Measurements from ENCODE around the gene MNS1. TPM values are rescaled to one million over a fixed set of nuclear protein-coding genes. Genes with fewer than 3 reads are reported as not detected.
"Not testable (repeated sequence)": the region's sequence is repeated elsewhere in the genome, so short reads cannot be mapped to it uniquely, and the experiment has no call there.

MNS1 gene
- total and polyA plus RNA-seq, 9 donors: 1.8 to 11.0 (median 3.4) TPM

DNA sequence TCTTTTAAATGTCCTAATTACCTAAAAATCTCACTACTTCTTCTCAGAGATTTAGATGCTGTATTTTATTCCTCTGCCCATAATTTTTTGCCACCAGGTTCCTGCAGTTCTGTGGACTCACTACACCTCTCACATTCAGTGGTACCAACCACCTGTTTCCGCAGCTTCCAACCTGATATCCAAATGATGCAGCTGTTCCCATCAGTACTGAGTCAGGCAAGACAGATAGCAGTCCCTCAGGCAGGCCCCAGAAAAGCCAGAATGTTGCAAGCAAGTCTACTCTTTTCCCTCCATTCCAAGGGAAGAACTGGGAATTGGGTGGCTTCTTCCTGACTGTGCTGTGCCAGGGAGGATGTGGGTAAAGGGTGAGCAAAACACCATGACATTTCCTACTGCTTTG lies 39.0 kb downstream of the MNS1 start:
- H3K9me3 ChIP-seq: no peaks in the 10 kb centered on the region
- DNase-seq: no peak
- no peaks in the 10 kb centered on the region for H3K27me3 ChIP-seq
- H3K4me3 ChIP-seq: no peak overlapping the region
- 97 to 100% (median 100%) methylated on average over 1 of the region's 1 CpG for WGBS, 3 donors
- TF ChIP-seq, protein P1, sequence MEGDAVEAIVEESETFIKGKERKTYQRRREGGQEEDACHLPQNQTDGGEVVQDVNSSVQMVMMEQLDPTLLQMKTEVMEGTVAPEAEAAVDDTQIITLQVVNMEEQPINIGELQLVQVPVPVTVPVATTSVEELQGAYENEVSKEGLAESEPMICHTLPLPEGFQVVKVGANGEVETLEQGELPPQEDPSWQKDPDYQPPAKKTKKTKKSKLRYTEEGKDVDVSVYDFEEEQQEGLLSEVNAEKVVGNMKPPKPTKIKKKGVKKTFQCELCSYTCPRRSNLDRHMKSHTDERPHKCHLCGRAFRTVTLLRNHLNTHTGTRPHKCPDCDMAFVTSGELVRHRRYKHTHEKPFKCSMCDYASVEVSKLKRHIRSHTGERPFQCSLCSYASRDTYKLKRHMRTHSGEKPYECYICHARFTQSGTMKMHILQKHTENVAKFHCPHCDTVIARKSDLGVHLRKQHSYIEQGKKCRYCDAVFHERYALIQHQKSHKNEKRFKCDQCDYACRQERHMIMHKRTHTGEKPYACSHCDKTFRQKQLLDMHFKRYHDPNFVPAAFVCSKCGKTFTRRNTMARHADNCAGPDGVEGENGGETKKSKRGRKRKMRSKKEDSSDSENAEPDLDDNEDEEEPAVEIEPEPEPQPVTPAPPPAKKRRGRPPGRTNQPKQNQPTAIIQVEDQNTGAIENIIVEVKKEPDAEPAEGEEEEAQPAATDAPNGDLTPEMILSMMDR (IDR thresholded peaks at IDR 0.05): no peak
- TF ChIP-seq POLR2A (IDR thresholded peaks at IDR 0.05): no peak
- no peak for TF ChIP-seq EP300 (IDR thresholded peaks at IDR 0.05)
- no peaks in the 10 kb centered on the region for H3K4me1 ChIP-seq (ENCODE audit: insufficient read depth)
- intact Hi-C loops (cut with DNase I): no loop called here
- no peaks in the 10 kb centered on the region for H3K36me3 ChIP-seq
- no peak overlapping the region for H3K27ac ChIP-seq

DNA sequence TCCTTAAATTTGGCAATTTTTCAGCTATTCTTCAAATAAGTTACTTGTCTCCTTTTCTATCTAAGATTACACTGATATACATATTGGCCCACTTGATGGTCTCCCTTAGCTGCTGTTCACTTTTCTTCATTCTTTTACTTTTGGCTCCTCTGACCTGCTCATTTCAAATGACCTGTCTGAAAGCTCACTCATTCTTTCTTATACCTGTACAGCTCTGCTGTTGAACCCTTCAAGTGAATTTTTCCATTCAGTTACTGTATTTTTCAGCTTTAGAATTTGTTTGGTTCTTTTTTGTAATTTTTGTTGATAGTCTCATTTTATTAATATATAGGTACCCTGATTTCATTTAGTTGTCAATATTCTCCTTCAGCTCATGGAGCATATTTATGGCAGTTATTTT lies 39.7 kb downstream of the MNS1 start:
- H3K4me1 ChIP-seq (ENCODE audit: insufficient read depth): no peaks in the 10 kb centered on the region
- no peak for DNase-seq
- H3K4me3 ChIP-seq: no peak overlapping the region
- no peaks in the 10 kb centered on the region for H3K36me3 ChIP-seq
- H3K27ac ChIP-seq: no peak overlapping the region
- no peaks in the 10 kb centered on the region for H3K27me3 ChIP-seq
- intact Hi-C loops (cut with DNase I): no loop called here
- TF ChIP-seq POLR2A (IDR thresholded peaks at IDR 0.05) (no peak), EP300 (IDR thresholded peaks at IDR 0.05) (no peak)
- TF ChIP-seq, protein P1 (IDR thresholded peaks at IDR 0.05): no peak
- H3K9me3 ChIP-seq: no peaks in the 10 kb centered on the region

DNA sequence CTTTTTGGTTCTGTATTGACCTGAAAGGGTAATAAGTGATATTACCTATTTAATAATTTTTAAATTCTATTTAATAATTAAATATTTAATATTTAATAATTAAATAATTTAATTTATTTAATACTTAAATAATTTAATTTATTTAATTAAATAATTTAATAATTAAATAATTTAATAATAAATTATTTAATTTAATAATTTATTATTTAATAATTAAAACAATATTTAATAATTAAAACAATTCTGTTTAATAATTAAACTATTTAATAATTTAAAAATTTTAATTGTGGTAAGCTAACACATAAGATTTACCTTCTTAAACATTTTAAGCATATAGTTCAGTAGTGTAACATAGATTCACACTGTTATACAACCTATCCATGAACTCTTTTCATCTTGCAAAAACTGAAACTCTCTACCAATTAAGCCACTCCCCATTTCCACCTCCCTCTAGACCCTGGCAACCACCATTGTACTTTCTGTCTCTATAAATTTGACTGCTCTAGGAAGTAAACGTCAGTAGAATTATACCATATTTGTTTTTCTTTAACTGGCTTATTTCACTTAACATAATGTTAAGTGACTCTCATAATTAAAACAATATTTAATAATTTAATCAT lies 51.7 kb downstream of the MNS1 start:
- intact Hi-C loops (cut with DNase I); H3K27me3 ChIP-seq; H3K4me1 ChIP-seq (ENCODE audit: insufficient read depth); H3K36me3 ChIP-seq; DNase-seq; H3K27ac ChIP-seq; H3K4me3 ChIP-seq; H3K9me3 ChIP-seq: not testable (repeated sequence)
- 81 to 97% (median 90%) methylated on average over 1 of the region's 1 CpG for WGBS, 3 donors

DNA sequence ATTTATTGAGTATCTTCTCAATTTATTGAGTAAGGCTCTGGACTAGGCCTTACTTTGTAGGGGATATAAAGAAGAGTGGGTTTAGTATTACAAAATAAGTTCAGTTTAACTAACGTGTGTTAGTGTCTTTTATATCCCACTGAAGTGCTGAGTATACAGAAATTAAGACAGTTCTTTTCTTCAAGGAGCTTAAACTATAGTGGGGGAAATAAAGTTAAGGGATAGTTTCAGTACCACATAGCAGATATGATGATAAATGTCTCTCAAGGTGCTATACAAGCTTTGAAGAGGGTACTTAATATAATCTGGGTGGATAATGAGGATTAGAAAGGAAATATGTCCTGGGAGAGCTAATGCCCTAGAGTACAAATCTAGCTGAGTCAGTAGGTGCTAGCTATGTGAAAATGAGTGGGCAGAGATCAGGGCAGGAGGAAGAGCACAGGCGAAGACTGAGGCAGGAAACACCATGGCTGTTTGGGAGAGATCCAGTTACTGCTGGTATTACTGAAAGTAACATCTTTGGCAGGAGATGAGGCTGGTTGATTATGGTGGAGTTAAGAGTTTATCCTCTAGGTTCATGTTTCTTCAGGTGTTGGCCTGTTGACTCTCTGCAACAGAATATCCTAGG lies 53.7 kb downstream of the MNS1 start:
- no peak for DNase-seq
- Histone ChIP-seq H3K36me3 (no peaks in the 10 kb centered on the region), H3K9me3 (no peaks in the 10 kb centered on the region), H3K27ac (no peak overlapping the region), H3K27me3 (no peaks in the 10 kb centered on the region), H3K4me1 (ENCODE audit: insufficient read depth) (no peaks in the 10 kb centered on the region), H3K4me3 (no peak overlapping the region)
- TF ChIP-seq POLR2A (IDR thresholded peaks at IDR 0.05) (no peak), EP300 (IDR thresholded peaks at IDR 0.05) (no peak)
- TF ChIP-seq, protein P1 (IDR thresholded peaks at IDR 0.05): no peak
- intact Hi-C loops (cut with DNase I): no loop called here
- WGBS, 3 donors: 58 to 65% (median 65%) methylated on average over 2 of the region's 2 CpGs

DNA sequence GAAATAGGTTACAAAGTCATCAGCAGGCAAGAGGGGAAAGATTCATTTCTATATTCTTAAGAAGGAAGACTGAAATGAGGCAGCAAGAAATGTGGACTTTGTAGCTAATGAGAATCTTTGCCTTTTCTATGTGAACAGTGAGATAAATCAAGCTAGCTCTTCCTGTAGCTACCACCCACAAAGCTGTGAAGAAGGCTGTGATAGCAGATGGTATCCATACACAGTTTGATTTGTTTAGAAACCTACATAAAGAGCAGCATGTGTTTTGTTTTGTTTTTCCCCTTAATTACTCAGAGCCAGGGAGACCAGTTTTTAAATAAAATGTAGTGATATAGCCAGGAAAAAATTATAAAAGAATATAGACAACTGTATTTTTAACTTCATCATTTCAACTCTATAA lies 54.2 kb downstream of the MNS1 start:
- Histone ChIP-seq H3K4me3 (no peak overlapping the region), H3K27ac (no peak overlapping the region), H3K9me3 (no peaks in the 10 kb centered on the region), H3K36me3 (no peaks in the 10 kb centered on the region), H3K27me3 (no peaks in the 10 kb centered on the region), H3K4me1 (ENCODE audit: insufficient read depth) (no peaks in the 10 kb centered on the region)
- TF ChIP-seq POLR2A (IDR thresholded peaks at IDR 0.05): no peak
- DNase-seq: no peak
- intact Hi-C loops (cut with DNase I): no loop called here

DNA sequence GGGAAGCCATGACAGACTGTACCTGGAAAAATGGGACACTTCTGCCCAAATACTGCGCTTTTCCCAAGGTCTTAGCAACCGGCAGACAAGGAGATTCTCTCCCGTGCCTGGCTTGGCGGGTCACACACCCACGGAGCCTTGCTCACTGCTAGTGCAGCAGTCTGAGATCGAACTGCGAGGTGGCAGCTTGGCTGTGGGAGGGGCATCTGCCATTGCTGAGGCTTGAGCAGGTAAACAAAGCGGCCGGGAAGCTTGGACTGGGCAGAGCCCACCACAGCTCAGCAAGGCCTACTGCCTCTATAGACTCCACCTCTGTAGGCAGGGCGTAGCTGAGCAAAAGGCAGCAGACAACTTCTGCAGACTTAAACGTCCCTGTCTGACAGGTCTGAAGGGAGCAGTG lies 65.7 kb downstream of the MNS1 start:
- DNase-seq; H3K4me3 ChIP-seq; H3K27ac ChIP-seq; H3K36me3 ChIP-seq; intact Hi-C loops (cut with DNase I); H3K4me1 ChIP-seq (ENCODE audit: insufficient read depth); H3K27me3 ChIP-seq; H3K9me3 ChIP-seq: not testable (repeated sequence)
- 95 to 97% (median 96%) methylated on average over 11 of the region's 11 CpGs for WGBS, 3 donors

DNA sequence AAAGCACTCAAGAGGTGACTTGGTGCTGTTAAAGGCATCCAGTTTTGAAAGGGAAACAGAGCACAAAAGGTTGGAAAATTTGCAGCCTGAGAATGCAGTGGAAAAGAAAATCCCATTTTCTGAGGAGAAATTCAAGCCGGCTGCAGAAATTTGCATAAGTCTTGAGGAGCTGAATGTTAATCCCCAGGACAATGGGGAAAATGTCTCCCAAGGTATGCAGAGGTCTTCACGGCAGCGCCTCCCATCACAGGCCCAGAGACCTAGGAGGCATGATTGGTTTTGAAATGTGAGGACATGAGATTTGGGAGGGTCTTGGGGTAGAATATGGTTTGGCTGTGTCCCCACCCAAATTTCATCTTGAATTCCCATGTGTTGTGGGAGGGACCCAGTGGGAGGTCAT lies 67.6 kb downstream of the MNS1 start:
- intact Hi-C loops (cut with DNase I); H3K27me3 ChIP-seq; H3K4me3 ChIP-seq; H3K4me1 ChIP-seq (ENCODE audit: insufficient read depth); H3K9me3 ChIP-seq; H3K36me3 ChIP-seq; H3K27ac ChIP-seq; DNase-seq: not testable (repeated sequence)
- WGBS, 3 donors: 93 to 95% (median 93%) methylated on average over 3 of the region's 3 CpGs

All from ovary (tissue), 9 donors.